GM12872 (cell line): ENCODE results near the gene PTPRN2.

Source experiments
- CTCF ChIP-seq: IDR thresholded peaks from 3 replicates; pipeline ENCODE4 v1.5.1; 2011; ENCODE audit warnings: low read depth, mild to moderate bottlenecking, low read length, moderate library complexity; ENCODE audit not compliant: insufficient read depth

The PTPRN2 gene

DNA sequence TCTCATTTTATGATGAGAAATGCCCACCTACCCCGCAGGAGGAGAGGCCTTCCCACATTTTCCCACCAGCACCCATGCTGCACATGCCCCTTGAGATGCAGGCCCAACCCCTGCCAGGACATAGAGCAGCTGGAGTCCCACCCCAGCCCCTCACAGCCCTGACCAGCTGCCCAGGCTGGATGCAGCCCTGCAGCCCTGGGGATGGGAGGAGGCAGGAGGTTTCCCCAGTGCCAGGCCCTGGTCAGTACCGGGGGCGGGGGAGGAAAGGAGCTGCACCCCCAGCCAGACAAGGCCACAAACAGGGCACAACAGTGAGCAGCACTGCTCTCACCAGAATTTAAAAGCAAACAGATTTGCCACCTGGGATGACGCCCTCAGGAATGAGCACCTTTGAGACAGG lies 196.1 kb downstream of the PTPRN2 start:
- no peak for TF ChIP-seq CTCF

DNA sequence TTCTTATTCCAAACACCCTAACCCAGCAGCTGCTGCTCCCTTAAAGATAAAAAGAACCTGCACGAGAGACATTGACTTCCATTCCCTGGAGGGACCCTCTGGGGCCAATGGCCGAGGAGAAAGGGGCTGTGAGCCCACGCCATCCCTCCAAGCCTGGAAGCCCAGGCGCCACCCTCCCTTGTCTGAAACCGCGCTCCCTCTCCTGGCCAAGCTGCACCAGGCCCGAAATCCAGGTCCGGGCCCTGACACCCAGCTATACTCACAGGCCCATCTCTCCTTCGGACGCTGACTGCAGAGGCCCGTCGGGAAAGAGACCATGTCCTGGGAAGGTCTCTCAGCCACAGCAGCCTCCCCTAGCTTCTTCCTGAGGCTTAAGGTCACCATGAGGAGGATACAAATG lies 196.5 kb downstream of the PTPRN2 start:
- no peak for TF ChIP-seq CTCF

DNA sequence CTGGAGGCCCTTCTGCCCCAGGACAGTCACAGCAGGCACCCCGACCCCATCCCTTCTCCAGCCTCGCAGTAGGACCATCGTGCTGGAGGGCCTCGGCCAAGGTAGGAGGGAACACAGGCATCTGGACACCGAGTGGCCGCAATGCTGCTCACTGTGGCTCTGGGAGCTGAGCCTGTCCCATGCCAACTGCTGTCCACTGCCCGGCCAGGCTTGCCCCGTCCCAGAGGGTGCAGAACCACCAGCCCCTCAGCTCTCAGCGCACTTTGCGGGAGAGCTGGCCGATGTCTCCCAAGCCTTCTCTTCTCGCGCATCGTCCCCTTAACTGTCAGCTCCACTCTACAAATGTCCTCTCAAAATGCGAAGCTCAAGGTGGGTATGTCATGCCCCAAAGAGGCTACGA lies 197.2 kb downstream of the PTPRN2 start:
- no peak for TF ChIP-seq CTCF

DNA sequence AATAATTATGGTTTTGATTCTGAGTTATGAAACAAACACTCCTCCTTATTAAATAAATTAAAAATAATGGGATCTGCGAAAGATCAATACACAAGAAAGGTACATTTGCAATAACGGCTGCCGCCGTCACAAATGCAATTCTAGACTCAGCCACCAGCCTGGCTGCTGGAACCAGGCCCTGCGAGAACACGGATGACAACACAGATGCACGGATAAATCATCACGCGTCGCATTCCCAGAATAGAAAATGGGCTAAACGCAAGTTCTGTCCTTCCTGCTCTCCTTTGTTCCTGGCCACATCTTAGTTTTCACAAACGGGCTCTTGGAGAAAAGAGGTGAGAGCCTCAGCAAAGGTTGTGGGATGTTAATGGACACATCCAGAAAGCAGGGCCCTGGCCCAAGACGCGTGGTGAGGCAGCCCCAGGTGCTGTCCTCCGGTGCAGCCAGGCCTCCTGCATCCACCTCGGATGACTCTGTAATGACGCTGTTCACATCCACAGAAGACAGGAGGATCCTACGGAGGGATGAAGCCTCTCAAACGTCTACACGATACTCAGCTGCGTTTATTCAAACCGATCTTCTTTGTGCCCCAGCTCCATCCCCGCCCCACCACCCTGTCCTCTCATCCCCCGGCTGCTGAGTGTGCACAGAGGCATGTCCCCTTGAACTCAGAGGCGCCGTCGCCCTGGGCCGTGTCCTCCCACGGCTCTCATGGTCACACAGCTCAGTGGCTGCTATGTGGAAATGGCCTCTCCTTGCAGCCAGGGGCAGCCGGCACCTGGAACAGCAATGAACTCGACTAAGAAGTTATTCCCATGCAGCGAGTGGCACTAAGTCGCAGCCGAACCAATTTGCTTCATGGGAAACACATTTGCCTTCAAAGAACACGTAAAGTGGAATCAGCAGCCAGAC lies 197.9 kb downstream of the PTPRN2 start:
- no peak for TF ChIP-seq CTCF

GRCh38 chr7:158388928-158389327 lies 198.7 kb downstream of the PTPRN2 start:
- TF ChIP-seq CTCF: no peak

GRCh38 chr7:158388072-158388471 lies 199.6 kb downstream of the PTPRN2 start:
- no peak for TF ChIP-seq CTCF

- TF ChIP-seq CTCF: no peak
Measured at GRCh38 chr7:158387546-158387891, 200.1 kb downstream of the PTPRN2 start.
